A549 (cell line): ENCODE data around the gene TTC27. TPM values are rescaled to one million over a fixed set of nuclear protein-coding genes. Genes with fewer than 3 reads are reported as not detected.

Experiments
- ATAC-seq, 2 experiments: fragments of 200-7000 bp in 1 of 2; fragments of >200 bp in 1 of 2; cut with Nextera tagmentation in 1 of 2; cut with Tn5 transposase in 1 of 2; 3 replicates each; pipeline versions ENCODE4 v1.8.0 to v1.9.1; 2018 to 2020; ENCODE audit warnings: mild to moderate bottlenecking in 1 of 2, moderate library complexity in 1 of 2
- CTCF ChIA-PET: fragments of 300-600 bp; sonication (Branson Sonifier 250); formaldehyde crosslinking; extraction: SDS; loops from one replicate; lab custom pipeline; 2021; ENCODE audit warnings: antibody characterized with exemption, inconsistent platforms; lab: Yijun Ruan, JAX
- POLR2A ChIA-PET: fragments of 350-600 bp; formaldehyde crosslinking; extraction: SDS; loops from one replicate; lab custom pipeline; 2021; ENCODE audit warnings: antibody characterized with exemption, inconsistent platforms; lab: Yijun Ruan, JAX
- DNase-seq, 2 experiments: peaks; one replicate each; pipeline versions ENCODE4 v3.0.0 to v3.0.0-alpha.2; 2011 to 2016; ENCODE audit warnings: low read depth in 1 of 2, low spot score in 1 of 2
- FAIRE-seq: peaks from 2 replicates; lab custom pipeline; 2011; peaks lifted over from hg19 to GRCh38; lab: Jason Lieb, UNC
- H3K27ac ChIP-seq, 2 experiments: fragments of >200 bp; sonication (Bioruptor Twin); formaldehyde crosslinking; 3 replicates each; pipeline ENCODE4 v1.5.1; 2016 to 2017
- H3K4me1 ChIP-seq: fragments of >200 bp; sonication (Bioruptor Twin); formaldehyde crosslinking; 3 replicates; pipeline ENCODE4 v1.6.1; 2016
- H3K4me2 ChIP-seq: fragments of >200 bp; sonication (Bioruptor Twin); formaldehyde crosslinking; 3 replicates; pipeline ENCODE4 v1.6.1; 2016
- H3K4me3 ChIP-seq: fragments of >200 bp; sonication (Bioruptor Twin); formaldehyde crosslinking; 3 replicates; pipeline ENCODE4 v1.5.1; 2016
- H3K9me3 ChIP-seq: fragments of >200 bp; sonication (Bioruptor Twin); formaldehyde crosslinking; 3 replicates; pipeline ENCODE4 v1.6.1; 2016
- CBX8 ChIP-seq: fragments of 200-600 bp; sonication (generic); IDR thresholded peaks from 2 replicates; pipeline ENCODE4 v1.6.1; 2016
- CEBPB ChIP-seq, 2 experiments: fragments of >200 bp in 1 of 2; sonication (Bioruptor Twin) in 1 of 2; formaldehyde crosslinking in 1 of 2; IDR thresholded peaks; 2 replicates each; pipeline ENCODE4 v1.6.1; 2012 to 2016
- CHD2 ChIP-seq: fragments of 150-350 bp; IDR thresholded peaks from 2 replicates; pipeline ENCODE4 v1.6.1; 2014; ENCODE audit warnings: low read length; ENCODE audit not compliant: partially characterized antibody
- ELK1 ChIP-seq: fragments of 150-350 bp; IDR thresholded peaks from 2 replicates; pipeline ENCODE4 v1.6.1; 2014; ENCODE audit warnings: low read depth, mild to moderate bottlenecking, low read length
- EP300 ChIP-seq, 2 experiments: fragments of >200 bp; sonication (Bioruptor Twin); formaldehyde crosslinking; IDR thresholded peaks; 2 replicates in 1 of 2; 3 replicates in 1 of 2; pipeline ENCODE4 v1.6.1; 2016 to 2017
- FOSB ChIP-seq: fragments of 250-450 bp; sonication (Bioruptor Pico); IDR thresholded peaks from 2 replicates; pipeline ENCODE4 v1.5.0; 2020; ENCODE audit warnings: mild to moderate bottlenecking, moderate library complexity
- HDAC2 ChIP-seq: fragments of 200-600 bp; sonication (generic); IDR thresholded peaks from 2 replicates; pipeline ENCODE4 v1.6.1; 2016
- HEYL ChIP-seq: fragments of 250-450 bp; sonication (Bioruptor Pico); IDR thresholded peaks from 2 replicates; pipeline ENCODE4 v1.8.0; 2021; ENCODE audit warnings: mild to moderate bottlenecking, moderate library complexity
- HOXA7 ChIP-seq: fragments of 250-450 bp; sonication (Bioruptor Pico); IDR thresholded peaks from 2 replicates; pipeline ENCODE4 v1.5.0; 2020; ENCODE audit warnings: mild to moderate bottlenecking, moderate library complexity
- HOXB5 ChIP-seq: fragments of 250-450 bp; sonication (Bioruptor Pico); IDR thresholded peaks from 2 replicates; pipeline ENCODE4 v1.5.0; 2020; ENCODE audit warnings: mild to moderate bottlenecking, moderate library complexity
- KDM1A ChIP-seq: fragments of 200-600 bp; sonication (generic); IDR thresholded peaks from 2 replicates; pipeline ENCODE4 v1.6.1; 2016; ENCODE audit warnings: low read depth, mild to moderate bottlenecking
- KDM5A ChIP-seq: fragments of 200-600 bp; sonication (generic); IDR thresholded peaks from 2 replicates; pipeline ENCODE4 v1.6.1; 2016; ENCODE audit warnings: antibody characterized with exemption, mild to moderate bottlenecking
- MAFK ChIP-seq: fragments of 450-650 bp; IDR thresholded peaks from 2 replicates; pipeline ENCODE4 v1.6.1; 2014; ENCODE audit not compliant: partially characterized antibody
- MAZ ChIP-seq: fragments of 150-350 bp; IDR thresholded peaks from 2 replicates; pipeline ENCODE4 v1.6.1; 2014; ENCODE audit warnings: antibody characterized with exemption, low read depth, low read length, borderline replicate concordance
- PBX3 ChIP-seq: IDR thresholded peaks from 2 replicates; pipeline ENCODE4 v1.6.1; 2012
- PHF8 ChIP-seq: fragments of 200-600 bp; sonication (generic); IDR thresholded peaks from 2 replicates; pipeline ENCODE4 v1.6.1; 2016; ENCODE audit warnings: low read depth, mild to moderate bottlenecking, antibody characterized with exemption, moderate library complexity, borderline replicate concordance
- POLR2A ChIP-seq: IDR thresholded peaks from 2 replicates; pipeline ENCODE4 v1.6.1; 2012; ENCODE audit warnings: mild to moderate bottlenecking, low read length
- POLR2AphosphoS2 ChIP-seq: conservative IDR thresholded peaks from 2 replicates; pipeline ENCODE4 v1.6.1; 2012; ENCODE audit warnings: low read length, improper control_type of control experiment, inconsistent platforms
- REST ChIP-seq: fragments of 200-600 bp; sonication (generic); IDR thresholded peaks from 2 replicates; pipeline ENCODE4 v1.6.1; 2016; ENCODE audit warnings: antibody characterized with exemption, mild to moderate bottlenecking, moderate library complexity
- TP53 ChIP-seq: fragments of 250-450 bp; sonication (Bioruptor Pico); IDR thresholded peaks from 2 replicates; pipeline ENCODE4 v1.5.0; 2021; ENCODE audit warnings: mild to moderate bottlenecking, moderate library complexity
- ZFP36 ChIP-seq: fragments of 450-650 bp; IDR thresholded peaks from 2 replicates; pipeline ENCODE4 v1.6.1; 2014; ENCODE audit warnings: borderline replicate concordance; ENCODE audit not compliant: partially characterized antibody
- ZNF302 ChIP-seq: fragments of 250-450 bp; sonication (Bioruptor Pico); IDR thresholded peaks from 2 replicates; pipeline ENCODE4 v1.9.0; 2021; ENCODE audit warnings: inconsistent platforms, mild to moderate bottlenecking, moderate library complexity
- ZSCAN20 ChIP-seq: fragments of 250-450 bp; sonication (Bioruptor Pico); IDR thresholded peaks from 2 replicates; pipeline ENCODE4 v1.8.0; 2022; ENCODE audit warnings: mild to moderate bottlenecking, moderate library complexity
- WGBS: methylation state at CpG from one replicate; pipeline ENCODE4 v1.1.6; 2017; ENCODE audit errors: missing lambda C conversion rate; 5-methylcytosine and 5-hydroxymethylcytosine counted together
- polyA plus RNA-seq, 4 experiments: library from polyadenylated mRNA; depleted of rRNA in 3 of 4; stranded (reverse); fragments of >200 nt; fragmentation: RNase III in 1 of 4; extraction: RNeasy Plus Mini Kit Qiagen cat#74134 plus additional on column Dnase treatment in 1 of 4; gene quantifications; 2 replicates in 3 of 4; 3 replicates in 1 of 4; pipeline ENCODE4 v1.2.3, GENCODE V29; 2011 to 2017
- TF ChIP-seq, protein P1 (sequence below): fragments of >200 bp; sonication (Bioruptor Twin); formaldehyde crosslinking; IDR thresholded peaks from 3 replicates; pipeline ENCODE4 v1.5.1; 2016

The TTC27 gene
- polyA plus RNA-seq, 2 of the 4 experiments (the other 2 are of a cell fraction), result 21.7 to 56.2 TPM

DNA sequence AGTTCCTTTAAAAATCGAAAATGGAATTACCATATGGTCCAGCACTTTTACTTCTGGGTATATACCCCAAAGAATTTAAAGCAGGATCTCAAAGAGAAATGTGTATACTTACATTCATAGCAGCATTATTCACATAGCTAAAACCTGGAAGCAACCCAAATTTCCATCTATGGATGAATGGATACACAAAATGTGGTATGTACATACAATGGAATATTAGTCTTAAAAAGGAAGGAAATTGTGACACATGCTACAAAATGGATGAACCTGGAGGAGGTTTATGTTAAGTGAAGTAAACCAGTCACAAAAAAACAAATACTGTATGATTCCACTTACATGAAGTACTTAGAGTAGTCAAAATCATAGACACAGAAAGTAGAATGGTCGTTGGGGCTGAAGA lies 171.0 kb downstream of the TTC27 start (continued):
- TF ChIP-seq REST, result no peak
- no peak for TF ChIP-seq MAFK
- no peak for TF ChIP-seq EP300 (IDR thresholded peaks at IDR 0.05)
- no peak for TF ChIP-seq PBX3
- no peak for TF ChIP-seq HOXB5 (CRISPR knock-in tag)

DNA sequence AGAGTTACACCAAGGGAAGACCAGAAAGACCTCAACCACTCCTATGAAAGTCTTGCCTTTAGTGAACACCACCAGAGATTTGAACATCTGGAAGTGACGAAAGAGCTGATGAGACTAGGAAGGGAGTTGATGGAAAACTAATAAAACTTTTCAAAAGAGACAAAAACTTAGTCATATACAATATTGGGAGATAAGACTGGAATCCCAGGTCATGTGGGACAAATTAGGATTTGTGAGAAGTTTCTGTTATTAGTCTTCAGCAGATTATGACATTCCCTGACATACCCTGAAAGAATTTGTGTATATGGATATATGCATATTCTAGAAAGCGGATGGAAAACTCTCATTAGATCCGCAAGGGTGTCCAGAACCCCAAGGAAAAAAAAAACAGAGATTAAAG lies 173.9 kb downstream of the TTC27 start:
- DNase-seq (no peak), FAIRE-seq (no peak), ATAC-seq (no peak)
- H3K4me2 ChIP-seq, result no peak overlapping the region
- no peaks in the 10 kb centered on the region for H3K9me3 ChIP-seq
- 92% methylated on average over 3 of the region's 3 CpGs for WGBS
- no peak overlapping the region for H3K4me3 ChIP-seq
- ChIA-PET POLR2A (no interaction called here), CTCF (interaction anchor here (1.5 kb wide), 1 partner anchor 29 kb away, joined by 3 read pairs; no protein-coding TSS in a partner anchor)
- no peak for TF ChIP-seq MAZ
- TF ChIP-seq EP300 (IDR thresholded peaks at IDR 0.05), result no peak
- no peak for TF ChIP-seq REST
- TF ChIP-seq ZNF302 (CRISPR knock-in tag), result no peak
- no peak for TF ChIP-seq HOXA7 (CRISPR knock-in tag)
- TF ChIP-seq CBX8, result no peak
- no peak for TF ChIP-seq CEBPB (IDR thresholded peaks at IDR 0.05)
- TF ChIP-seq, protein P1, sequence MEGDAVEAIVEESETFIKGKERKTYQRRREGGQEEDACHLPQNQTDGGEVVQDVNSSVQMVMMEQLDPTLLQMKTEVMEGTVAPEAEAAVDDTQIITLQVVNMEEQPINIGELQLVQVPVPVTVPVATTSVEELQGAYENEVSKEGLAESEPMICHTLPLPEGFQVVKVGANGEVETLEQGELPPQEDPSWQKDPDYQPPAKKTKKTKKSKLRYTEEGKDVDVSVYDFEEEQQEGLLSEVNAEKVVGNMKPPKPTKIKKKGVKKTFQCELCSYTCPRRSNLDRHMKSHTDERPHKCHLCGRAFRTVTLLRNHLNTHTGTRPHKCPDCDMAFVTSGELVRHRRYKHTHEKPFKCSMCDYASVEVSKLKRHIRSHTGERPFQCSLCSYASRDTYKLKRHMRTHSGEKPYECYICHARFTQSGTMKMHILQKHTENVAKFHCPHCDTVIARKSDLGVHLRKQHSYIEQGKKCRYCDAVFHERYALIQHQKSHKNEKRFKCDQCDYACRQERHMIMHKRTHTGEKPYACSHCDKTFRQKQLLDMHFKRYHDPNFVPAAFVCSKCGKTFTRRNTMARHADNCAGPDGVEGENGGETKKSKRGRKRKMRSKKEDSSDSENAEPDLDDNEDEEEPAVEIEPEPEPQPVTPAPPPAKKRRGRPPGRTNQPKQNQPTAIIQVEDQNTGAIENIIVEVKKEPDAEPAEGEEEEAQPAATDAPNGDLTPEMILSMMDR, result no peak
- TF ChIP-seq HEYL (CRISPR knock-in tag), result no peak
- no peak overlapping the region for H3K27ac ChIP-seq
- peaks cover 16% of the 10 kb centered on the region for H3K4me1 ChIP-seq

- no peak for FAIRE-seq
- WGBS, result 95% methylated on average over 4 of the region's 4 CpGs
- no peaks in the 10 kb centered on the region for H3K9me3 ChIP-seq
- ChIA-PET POLR2A (no interaction called here), CTCF (interaction anchor here (1.0 to 1.5 kb wide), 3 partner anchors 13 to 31 kb away, joined by 3 read pairs; no protein-coding TSS in a partner anchor)
- H3K4me1 ChIP-seq, result peaks cover 16% of the 10 kb centered on the region
- H3K27ac ChIP-seq, result no peak overlapping the region
- TF ChIP-seq HDAC2 (no peak), PHF8 (no peak), KDM1A (no peak), CHD2 (no peak), ELK1 (no peak), ZSCAN20 (no peak), TP53 (CRISPR knock-in tag) (no peak), POLR2A (no peak), HEYL (CRISPR knock-in tag) (no peak), ZFP36 (no peak), HOXB5 (CRISPR knock-in tag) (no peak), KDM5A (no peak), POLR2AphosphoS2 (no peak), HOXA7 (CRISPR knock-in tag) (no peak), FOSB (CRISPR knock-in tag) (no peak)
- H3K4me2 ChIP-seq, result no peak overlapping the region
- ATAC-seq, result peak in 1 of 2 experiments; percentile 23; a peak in 1 of 6 replicates
- H3K4me3 ChIP-seq, result no peak overlapping the region
- DNase-seq, result no peak
Observed at GRCh38 chr2:32802877-32803276, 175.0 kb downstream of the TTC27 start.
